Caco-2 (cell line): Measurements from ENCODE around the gene NUP133. TPM values are rescaled to one million over a fixed set of nuclear protein-coding genes. Genes with fewer than 3 reads are reported as not detected.

Experiments used
- BruUV-seq: library from RNA; stranded (reverse); fragments of 400-500 nt; replicated peaks from 2 replicates; lab custom pipeline; 2021; lab: Mats Ljungman, UMichigan
- CTCF ChIA-PET: fragments of 300-600 bp; sonication (Branson Sonifier 250); formaldehyde crosslinking; loops from one replicate; lab custom pipeline; 2022; ENCODE audit warnings: antibody characterized with exemption; lab: Charles Lee
- POLR2A ChIA-PET: fragments of 300-600 bp; sonication (Branson Sonifier 250); formaldehyde crosslinking; loops from one replicate; lab custom pipeline; 2022; ENCODE audit warnings: antibody characterized with exemption; lab: Charles Lee
- DNase-seq, 2 experiments: peaks; one replicate each; pipeline versions ENCODE4 v3.0.0 to v3.0.0-alpha.2; 2020 to 2022
- H3K27me3 ChIP-seq: replicated peaks from 2 replicates; pipeline ENCODE4 v1.6.0; 2011; ENCODE audit warnings: low read length; ENCODE audit not compliant: control insufficient read depth, insufficient read depth
- H3K36me3 ChIP-seq: 2 replicates; pipeline ENCODE4 v1.5.1; 2011; ENCODE audit warnings: low read length; ENCODE audit not compliant: control insufficient read depth, insufficient read depth
- H3K4me1 ChIP-seq: fragments of 250-450 bp; sonication (Bioruptor Pico); 2 replicates; pipeline ENCODE4 v1.5.1; 2020; ENCODE audit warnings: mild to moderate bottlenecking
- H3K4me3 ChIP-seq: 2 replicates; pipeline ENCODE4 v1.5.1; 2011; ENCODE audit warnings: low read depth, mild to moderate bottlenecking, control low read depth, low read length
- H3K9me3 ChIP-seq: fragments of 250-450 bp; sonication (Bioruptor Pico); 2 replicates; pipeline ENCODE4 v1.5.1; 2020; ENCODE audit warnings: mild to moderate bottlenecking, moderate library complexity
- H3K27ac Mint-ChIP-seq: one replicate; pipeline ENCODE4 v1.8.0; 2022; ENCODE audit warnings: mixed read lengths; ENCODE audit not compliant: unreplicated experiment
- H3K27me3 Mint-ChIP-seq: one replicate; pipeline ENCODE4 v1.8.0; 2022; ENCODE audit warnings: mixed read lengths; ENCODE audit not compliant: insufficient read depth, unreplicated experiment
- H3K36me3 Mint-ChIP-seq: one replicate; pipeline ENCODE4 v1.8.0; 2022; ENCODE audit warnings: mild to moderate bottlenecking, mixed read lengths; ENCODE audit not compliant: insufficient read depth, unreplicated experiment
- H3K4me1 Mint-ChIP-seq: one replicate; pipeline ENCODE4 v1.8.0; 2022; ENCODE audit warnings: low read depth, mixed read lengths; ENCODE audit not compliant: unreplicated experiment
- H3K4me3 Mint-ChIP-seq: one replicate; pipeline ENCODE4 v1.8.0; 2022; ENCODE audit warnings: mild to moderate bottlenecking, moderate library complexity, mixed read lengths; ENCODE audit not compliant: unreplicated experiment
- H3K9me3 Mint-ChIP-seq: one replicate; pipeline ENCODE4 v1.8.0; 2022; ENCODE audit warnings: mixed read lengths; ENCODE audit not compliant: unreplicated experiment
- CTCF ChIP-seq, 2 experiments: fragments of 200-600 bp in 1 of 2; IDR thresholded peaks; 1 replicate in 1 of 2; 2 replicates in 1 of 2; pipeline versions ENCODE4 v1.5.1 to v1.8.0; 2011 to 2022; ENCODE audit warnings: antibody characterized with exemption in 1 of 2, control low read depth in 1 of 2, inconsistent platforms in 1 of 2, low read depth in 1 of 2, low read length in 1 of 2, mild to moderate bottlenecking in 1 of 2, moderate library complexity in 1 of 2; ENCODE audit not compliant: insufficient read depth in 1 of 2, severe bottlenecking in 1 of 2, unreplicated experiment in 1 of 2
- intact Hi-C: fragments of 100-400 bp; cut with micrococcal nuclease; formaldehyde crosslinking; loops from one replicate; pipeline ENCODE4 v1.10.0; 2022; ENCODE audit not compliant: unreplicated experiment
- total RNA-seq: library from RNA; stranded (reverse); gene quantifications from 2 replicates; pipeline ENCODE4 v1.2.3, GENCODE V29; 2022

NUP133 gene
- total RNA-seq, 1 experiment from 2014 or later: 54.5 TPM

- no TSS peak for BruUV-seq
- ChIA-PET CTCF (no interaction called here), POLR2A (no interaction called here)
- Mint-ChIP-seq H3K9me3 (no peaks in the 10 kb centered on the region), H3K4me3 (no peak overlapping the region), H3K4me1 (peaks cover 24% of the 10 kb centered on the region), H3K36me3 (no peaks in the 10 kb centered on the region), H3K27ac (peak overlapping the region; percentile 73), H3K27me3 (no peaks in the 10 kb centered on the region)
- H3K4me1 ChIP-seq: peaks cover 7% of the 10 kb centered on the region; the same call in 1 of the 2 replicates
- no peaks in the 10 kb centered on the region for H3K27me3 ChIP-seq
- H3K36me3 ChIP-seq: no peaks in the 10 kb centered on the region
- intact Hi-C loops: no loop called here
- no peaks in the 10 kb centered on the region for H3K9me3 ChIP-seq
- no peak overlapping the region for H3K4me3 ChIP-seq
- DNase-seq: no peak
- TF ChIP-seq CTCF (IDR thresholded peaks at IDR 0.05; ENCODE audit: insufficient read depth in 1 of 2, low read depth in 1 of 2, low read length in 1 of 2, severe bottlenecking in 1 of 2, unreplicated experiment in 1 of 2): no peak
Observed at GRCh38 chr1:229554886-229555621, 46.9 kb upstream of the NUP133 start.

DNA sequence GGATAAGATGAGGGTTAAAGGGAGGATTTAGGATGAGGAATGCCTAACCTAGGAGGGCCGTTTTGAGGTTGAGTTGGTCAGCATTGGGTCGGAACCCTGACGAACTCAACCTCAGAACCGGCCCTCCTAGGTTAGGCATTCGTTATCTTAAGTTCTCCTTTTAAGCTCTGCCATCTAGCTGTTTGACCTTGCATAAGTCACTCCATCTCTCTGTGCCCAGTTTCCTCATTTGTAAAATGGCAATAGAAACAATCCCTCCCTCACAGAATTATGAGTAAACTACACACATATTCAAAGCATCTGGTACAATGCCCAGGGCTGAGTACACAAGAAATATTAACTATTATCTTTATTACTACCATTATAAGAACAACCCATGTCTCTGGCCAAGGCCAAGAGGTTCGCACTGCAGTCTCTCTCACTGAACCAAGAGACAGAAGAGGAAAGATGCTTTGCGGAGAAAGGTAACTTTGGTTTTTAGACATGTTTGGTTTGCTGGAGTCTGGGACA is 45.5 kb upstream of the NUP133 start:
- no peaks in the 10 kb centered on the region for H3K27me3 Mint-ChIP-seq
- H3K9me3 ChIP-seq: no peaks in the 10 kb centered on the region
- peaks cover 16% of the 10 kb centered on the region for H3K4me1 Mint-ChIP-seq
- ChIA-PET POLR2A (no interaction called here), CTCF (no interaction called here)
- peak overlapping the region; percentile 41 for H3K27ac Mint-ChIP-seq
- no peak overlapping the region for H3K4me3 ChIP-seq
- H3K27me3 ChIP-seq: no peaks in the 10 kb centered on the region
- TF ChIP-seq CTCF (IDR thresholded peaks at IDR 0.05; ENCODE audit: insufficient read depth in 1 of 2, low read depth in 1 of 2, low read length in 1 of 2, severe bottlenecking in 1 of 2, unreplicated experiment in 1 of 2): no peak
- intact Hi-C loops: no loop called here
- H3K9me3 Mint-ChIP-seq: no peaks in the 10 kb centered on the region
- no TSS peak for BruUV-seq
- no peaks in the 10 kb centered on the region for H3K36me3 Mint-ChIP-seq
- no peak for DNase-seq
- H3K36me3 ChIP-seq: no peaks in the 10 kb centered on the region
- H3K4me1 ChIP-seq: peaks cover 7% of the 10 kb centered on the region; the same call in 1 of the 2 replicates
- no peak overlapping the region for H3K4me3 Mint-ChIP-seq

DNA sequence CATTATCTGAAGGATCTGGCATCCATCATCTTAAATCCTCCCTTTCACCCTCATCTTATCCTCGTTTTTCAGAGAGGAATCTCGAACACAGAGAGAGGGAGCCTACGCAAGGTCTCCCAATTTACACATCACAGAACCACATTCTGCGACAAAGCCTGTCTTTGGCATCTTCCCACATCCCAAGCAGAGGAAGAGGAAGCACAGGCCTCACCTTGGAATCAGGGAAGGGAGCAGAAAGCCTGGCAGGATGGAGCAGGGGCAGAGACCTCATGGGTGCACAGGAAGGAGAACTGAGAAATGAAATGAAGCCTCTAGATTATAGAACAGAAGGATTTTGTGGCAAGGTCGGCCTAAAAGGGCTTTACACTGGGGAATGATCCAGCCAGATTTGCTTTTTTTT is 44.6 kb upstream of the NUP133 start:
- ChIA-PET CTCF (no interaction called here), POLR2A (no interaction called here)
- Mint-ChIP-seq H3K4me1 (peaks cover 16% of the 10 kb centered on the region), H3K36me3 (no peaks in the 10 kb centered on the region), H3K4me3 (no peak overlapping the region), H3K27ac (peak overlapping the region; percentile 41), H3K27me3 (no peaks in the 10 kb centered on the region), H3K9me3 (no peaks in the 10 kb centered on the region)
- Histone ChIP-seq H3K9me3 (no peaks in the 10 kb centered on the region), H3K4me1 (peaks cover 7% of the 10 kb centered on the region; the same call in 1 of the 2 replicates), H3K4me3 (no peak overlapping the region), H3K27me3 (no peaks in the 10 kb centered on the region), H3K36me3 (no peaks in the 10 kb centered on the region)
- intact Hi-C loops: no loop called here
- no peak for TF ChIP-seq CTCF (IDR thresholded peaks at IDR 0.05; ENCODE audit: insufficient read depth in 1 of 2, low read depth in 1 of 2, low read length in 1 of 2, severe bottlenecking in 1 of 2, unreplicated experiment in 1 of 2)
- DNase-seq: no peak
- no TSS peak for BruUV-seq
